ENCODE measurements around the gene INTS4. TPM values are rescaled to one million over a fixed set of nuclear protein-coding genes. Genes with fewer than 3 reads are reported as not detected.

The INTS4 gene
- total and polyA plus RNA-seq, 2 of the 8 experiments (the other 6 are each of a cell fraction or from before 2014, with no cell fraction given): 27.0 to 31.3 TPM

- TF ChIP-seq CHD7 (IDR thresholded peaks at IDR 0.05; ENCODE audit: insufficient replicate concordance, low read length) (no peak), SAP30 (IDR thresholded peaks at IDR 0.05; ENCODE audit: insufficient read depth, insufficient replicate concordance, low read length) (no peak), NANOG (IDR thresholded peaks at IDR 0.05; ENCODE audit: insufficient read depth, low read depth, low read length, poor library complexity, severe bottlenecking) (no peak), TAF7 (optimal IDR thresholded peaks at IDR 0.05; ENCODE audit: borderline replicate concordance, low read depth, low read length) (no peak), EZH2 (IDR thresholded peaks at IDR 0.05; ENCODE audit: low read depth, low read length, severe bottlenecking) (no peak)
These were observed 44.3 kb upstream of the INTS4 start (continued) for GRCh38 chr11:78038697-78039313.
